Measurements from ENCODE around the gene PSAPL1.

Gene PSAPL1

GRCh38 chr4:7393601-7394575 lies 40.8 kb downstream of the PSAPL1 start:
- DNase-seq = no peak

GRCh38 chr4:7392438-7393421 lies 42.0 kb downstream of the PSAPL1 start:
- DNase-seq = no peak

- no peak for DNase-seq
These were observed 42.9 kb downstream of the PSAPL1 start for GRCh38 chr4:7391637-7392437.

GRCh38 chr4:7390906-7391636 lies 43.7 kb downstream of the PSAPL1 start:
- DNase-seq = no peak

- DNase-seq = no peak
These were observed 44.4 kb downstream of the PSAPL1 start for GRCh38 chr4:7390336-7390735.

GRCh38 chr4:7389719-7390118 lies 45.0 kb downstream of the PSAPL1 start:
- no peak for DNase-seq

GRCh38 chr4:7389101-7389701 lies 45.5 kb downstream of the PSAPL1 start:
- DNase-seq = no peak

GRCh38 chr4:7388627-7389026 lies 46.1 kb downstream of the PSAPL1 start:
- no peak for DNase-seq

- no peak for DNase-seq
These were observed 46.8 kb downstream of the PSAPL1 start for GRCh38 chr4:7387925-7388324.

GRCh38 chr4:7384929-7385890 lies 49.5 kb downstream of the PSAPL1 start:
- no peak for DNase-seq

- DNase-seq = no peak
These were observed 50.5 kb downstream of the PSAPL1 start for GRCh38 chr4:7384003-7384928.

- no peak for DNase-seq
These were observed 51.5 kb downstream of the PSAPL1 start for GRCh38 chr4:7383266-7383665.

- no peak for DNase-seq
These were observed 52.1 kb downstream of the PSAPL1 start for GRCh38 chr4:7382634-7383014.

- no peak for DNase-seq
These were observed 52.7 kb downstream of the PSAPL1 start for GRCh38 chr4:7381890-7382633.

- no peak for DNase-seq
These were observed 53.4 kb downstream of the PSAPL1 start for GRCh38 chr4:7381221-7381889.
